ENCODE results near the gene NINJ2. TPM values are rescaled to one million over a fixed set of nuclear protein-coding genes. Genes with fewer than 3 reads are reported as not detected.

The NINJ2 gene
- total and polyA plus RNA-seq, 10 of the 15 experiments (the other 5 are each of a cell fraction or from before 2014, with no cell fraction given), result 8.9 to 51.6 (median 21.3) TPM

DNA sequence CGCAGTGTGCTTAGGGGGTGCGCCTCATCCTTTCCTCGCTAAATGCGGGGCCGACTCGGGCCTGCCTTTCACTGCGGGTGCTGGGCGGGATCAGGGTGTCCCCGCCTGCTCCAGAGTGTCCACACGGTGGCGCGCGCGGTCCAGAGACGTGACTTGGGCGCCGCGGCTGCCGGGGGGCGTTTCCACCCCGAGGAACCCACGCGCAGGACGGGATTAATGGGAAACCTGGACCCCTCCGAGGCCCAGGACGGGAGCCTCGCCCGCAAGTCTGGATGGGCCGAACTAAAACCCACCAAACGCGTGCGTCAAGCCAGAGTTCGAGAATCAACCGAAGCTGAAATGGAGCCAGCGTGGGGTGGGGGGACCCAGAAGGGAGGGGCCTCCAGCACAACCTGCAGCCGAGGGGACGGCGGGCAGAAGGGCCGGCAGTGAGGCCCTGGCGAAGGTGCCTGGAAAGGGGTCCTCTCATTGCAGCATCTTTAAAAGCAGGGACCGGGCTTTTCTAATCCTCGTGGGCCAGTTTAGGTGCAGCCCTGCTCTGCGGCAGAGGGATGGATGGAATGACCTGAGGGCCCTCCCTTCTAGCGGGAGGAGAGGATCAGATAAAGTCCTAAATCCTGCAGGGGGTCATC lies 93.3 kb downstream of the NINJ2 start (continued):
- TF ChIP-seq, protein P1, sequence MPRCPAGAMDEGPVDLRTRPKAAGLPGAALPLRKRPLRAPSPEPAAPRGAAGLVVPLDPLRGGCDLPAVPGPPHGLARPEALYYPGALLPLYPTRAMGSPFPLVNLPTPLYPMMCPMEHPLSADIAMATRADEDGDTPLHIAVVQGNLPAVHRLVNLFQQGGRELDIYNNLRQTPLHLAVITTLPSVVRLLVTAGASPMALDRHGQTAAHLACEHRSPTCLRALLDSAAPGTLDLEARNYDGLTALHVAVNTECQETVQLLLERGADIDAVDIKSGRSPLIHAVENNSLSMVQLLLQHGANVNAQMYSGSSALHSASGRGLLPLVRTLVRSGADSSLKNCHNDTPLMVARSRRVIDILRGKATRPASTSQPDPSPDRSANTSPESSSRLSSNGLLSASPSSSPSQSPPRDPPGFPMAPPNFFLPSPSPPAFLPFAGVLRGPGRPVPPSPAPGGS (IDR thresholded peaks at IDR 0.05; ENCODE audit: borderline replicate concordance, insufficient read depth, low read depth, low read length, poor library complexity, severe bottlenecking), result no peak
- TF ChIP-seq CBX5 (IDR thresholded peaks at IDR 0.05; ENCODE audit: low read depth) (no peak), CBFB (IDR thresholded peaks at IDR 0.05; ENCODE audit: low read depth) (no peak), STAT1 (conservative IDR thresholded peaks at IDR 0.05) (no peak), NFYB (IDR thresholded peaks at IDR 0.05; ENCODE audit: insufficient read depth, low read depth, low read length) (no peak), RB1 (IDR thresholded peaks at IDR 0.05; ENCODE audit: borderline replicate concordance) (peak; percentile 67; the same call in 1 of the 2 replicates), HDAC2 (IDR thresholded peaks at IDR 0.05) (no peak), PAX5 (IDR thresholded peaks at IDR 0.05; ENCODE audit: borderline replicate concordance, low read depth, low read length) (no peak), LARP7 (IDR thresholded peaks at IDR 0.05) (peak; percentile 67; the same call in 1 of the 2 replicates), NFIC (IDR thresholded peaks at IDR 0.05; ENCODE audit: low read depth, low read length) (no peak), SIX5 (IDR thresholded peaks at IDR 0.05; ENCODE audit: low read depth, low read length, severe bottlenecking) (no peak), MEF2A (IDR thresholded peaks at IDR 0.05; ENCODE audit: insufficient read depth, low read depth, low read length) (0 out of 2 replicates have a peak, but pooled peaks have one; percentile 30), SMC3 (IDR thresholded peaks at IDR 0.05; ENCODE audit: borderline replicate concordance, low read length) (peak; percentile 74), YY1 (IDR thresholded peaks at IDR 0.05; ENCODE audit: low read depth, low read length) (peak; percentile 47), HDGF (IDR thresholded peaks at IDR 0.05) (no peak), MXI1 (IDR thresholded peaks at IDR 0.05; ENCODE audit: low read depth, low read length) (no peak), TARDBP (IDR thresholded peaks at IDR 0.05; ENCODE audit: borderline replicate concordance) (0 out of 2 replicates have a peak, but pooled peaks have one; percentile 53), BACH1 (IDR thresholded peaks at IDR 0.05; ENCODE audit: borderline replicate concordance) (peak; percentile 66; the same call in 1 of the 2 replicates)
- TF ChIP-seq, protein P2, sequence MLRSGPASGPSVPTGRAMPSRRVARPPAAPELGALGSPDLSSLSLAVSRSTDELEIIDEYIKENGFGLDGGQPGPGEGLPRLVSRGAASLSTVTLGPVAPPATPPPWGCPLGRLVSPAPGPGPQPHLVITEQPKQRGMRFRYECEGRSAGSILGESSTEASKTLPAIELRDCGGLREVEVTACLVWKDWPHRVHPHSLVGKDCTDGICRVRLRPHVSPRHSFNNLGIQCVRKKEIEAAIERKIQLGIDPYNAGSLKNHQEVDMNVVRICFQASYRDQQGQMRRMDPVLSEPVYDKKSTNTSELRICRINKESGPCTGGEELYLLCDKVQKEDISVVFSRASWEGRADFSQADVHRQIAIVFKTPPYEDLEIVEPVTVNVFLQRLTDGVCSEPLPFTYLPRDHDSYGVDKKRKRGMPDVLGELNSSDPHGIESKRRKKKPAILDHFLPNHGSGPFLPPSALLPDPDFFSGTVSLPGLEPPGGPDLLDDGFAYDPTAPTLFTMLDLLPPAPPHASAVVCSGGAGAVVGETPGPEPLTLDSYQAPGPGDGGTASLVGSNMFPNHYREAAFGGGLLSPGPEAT (IDR thresholded peaks at IDR 0.05; ENCODE audit: low read depth), result no peak
- TF ChIP-seq, protein P3, sequence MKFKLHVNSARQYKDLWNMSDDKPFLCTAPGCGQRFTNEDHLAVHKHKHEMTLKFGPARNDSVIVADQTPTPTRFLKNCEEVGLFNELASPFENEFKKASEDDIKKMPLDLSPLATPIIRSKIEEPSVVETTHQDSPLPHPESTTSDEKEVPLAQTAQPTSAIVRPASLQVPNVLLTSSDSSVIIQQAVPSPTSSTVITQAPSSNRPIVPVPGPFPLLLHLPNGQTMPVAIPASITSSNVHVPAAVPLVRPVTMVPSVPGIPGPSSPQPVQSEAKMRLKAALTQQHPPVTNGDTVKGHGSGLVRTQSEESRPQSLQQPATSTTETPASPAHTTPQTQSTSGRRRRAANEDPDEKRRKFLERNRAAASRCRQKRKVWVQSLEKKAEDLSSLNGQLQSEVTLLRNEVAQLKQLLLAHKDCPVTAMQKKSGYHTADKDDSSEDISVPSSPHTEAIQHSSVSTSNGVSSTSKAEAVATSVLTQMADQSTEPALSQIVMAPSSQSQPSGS (IDR thresholded peaks at IDR 0.05; ENCODE audit: low read length), result no peak
- TF ChIP-seq, protein P4, sequence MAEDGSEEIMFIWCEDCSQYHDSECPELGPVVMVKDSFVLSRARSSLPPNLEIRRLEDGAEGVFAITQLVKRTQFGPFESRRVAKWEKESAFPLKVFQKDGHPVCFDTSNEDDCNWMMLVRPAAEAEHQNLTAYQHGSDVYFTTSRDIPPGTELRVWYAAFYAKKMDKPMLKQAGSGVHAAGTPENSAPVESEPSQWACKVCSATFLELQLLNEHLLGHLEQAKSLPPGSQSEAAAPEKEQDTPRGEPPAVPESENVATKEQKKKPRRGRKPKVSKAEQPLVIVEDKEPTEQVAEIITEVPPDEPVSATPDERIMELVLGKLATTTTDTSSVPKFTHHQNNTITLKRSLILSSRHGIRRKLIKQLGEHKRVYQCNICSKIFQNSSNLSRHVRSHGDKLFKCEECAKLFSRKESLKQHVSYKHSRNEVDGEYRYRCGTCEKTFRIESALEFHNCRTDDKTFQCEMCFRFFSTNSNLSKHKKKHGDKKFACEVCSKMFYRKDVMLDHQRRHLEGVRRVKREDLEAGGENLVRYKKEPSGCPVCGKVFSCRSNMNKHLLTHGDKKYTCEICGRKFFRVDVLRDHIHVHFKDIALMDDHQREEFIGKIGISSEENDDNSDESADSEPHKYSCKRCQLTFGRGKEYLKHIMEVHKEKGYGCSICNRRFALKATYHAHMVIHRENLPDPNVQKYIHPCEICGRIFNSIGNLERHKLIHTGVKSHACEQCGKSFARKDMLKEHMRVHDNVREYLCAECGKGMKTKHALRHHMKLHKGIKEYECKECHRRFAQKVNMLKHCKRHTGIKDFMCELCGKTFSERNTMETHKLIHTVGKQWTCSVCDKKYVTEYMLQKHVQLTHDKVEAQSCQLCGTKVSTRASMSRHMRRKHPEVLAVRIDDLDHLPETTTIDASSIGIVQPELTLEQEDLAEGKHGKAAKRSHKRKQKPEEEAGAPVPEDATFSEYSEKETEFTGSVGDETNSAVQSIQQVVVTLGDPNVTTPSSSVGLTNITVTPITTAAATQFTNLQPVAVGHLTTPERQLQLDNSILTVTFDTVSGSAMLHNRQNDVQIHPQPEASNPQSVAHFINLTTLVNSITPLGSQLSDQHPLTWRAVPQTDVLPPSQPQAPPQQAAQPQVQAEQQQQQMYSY (CRISPR knock-in tag; IDR thresholded peaks at IDR 0.05), result no peak
- TF ChIP-seq, protein P5, sequence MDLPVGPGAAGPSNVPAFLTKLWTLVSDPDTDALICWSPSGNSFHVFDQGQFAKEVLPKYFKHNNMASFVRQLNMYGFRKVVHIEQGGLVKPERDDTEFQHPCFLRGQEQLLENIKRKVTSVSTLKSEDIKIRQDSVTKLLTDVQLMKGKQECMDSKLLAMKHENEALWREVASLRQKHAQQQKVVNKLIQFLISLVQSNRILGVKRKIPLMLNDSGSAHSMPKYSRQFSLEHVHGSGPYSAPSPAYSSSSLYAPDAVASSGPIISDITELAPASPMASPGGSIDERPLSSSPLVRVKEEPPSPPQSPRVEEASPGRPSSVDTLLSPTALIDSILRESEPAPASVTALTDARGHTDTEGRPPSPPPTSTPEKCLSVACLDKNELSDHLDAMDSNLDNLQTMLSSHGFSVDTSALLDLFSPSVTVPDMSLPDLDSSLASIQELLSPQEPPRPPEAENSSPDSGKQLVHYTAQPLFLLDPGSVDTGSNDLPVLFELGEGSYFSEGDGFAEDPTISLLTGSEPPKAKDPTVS (IDR thresholded peaks at IDR 0.05; ENCODE audit: low read depth, low read length), result no peak

Data from GM12878 (cell line).